GM18951 (cell line): ENCODE data around the gene RAD54L.

Source experiments
- POLR2A ChIP-seq: IDR thresholded peaks from 4 replicates; pipeline ENCODE4 v1.6.1; 2011; ENCODE audit warnings: mild to moderate bottlenecking; ENCODE audit not compliant: insufficient read length, insufficient read depth; ENCODE audit errors: extremely low read depth
- in situ Hi-C: fragments of 300-500 bp; cut with MboI; formaldehyde crosslinking; loops from one replicate; pipeline ENCODE4 v1.12.0; 2022; ENCODE audit warnings: low sequenced_read_pairs, mixed read lengths, inconsistent platforms; ENCODE audit not compliant: unreplicated experiment

Gene RAD54L

GRCh38 chr1:46246548-46247435 lies 771 bp upstream of the RAD54L start:
- in situ Hi-C loops, result no loop called here
- no peak for TF ChIP-seq POLR2A

GRCh38 chr1:46248122-46248920 lies 758 bp downstream of the RAD54L start:
- no peak for TF ChIP-seq POLR2A
- in situ Hi-C loops, result no loop called here

GRCh38 chr1:46254668-46255067 lies 7.1 kb downstream of the RAD54L start:
- no peak for TF ChIP-seq POLR2A
- in situ Hi-C loops, result no loop called here

GRCh38 chr1:46256523-46256922 lies 9.0 kb downstream of the RAD54L start:
- no peak for TF ChIP-seq POLR2A
- in situ Hi-C loops, result no loop called here

- in situ Hi-C loops, result no loop called here
- no peak for TF ChIP-seq POLR2A
These were observed 14.9 kb downstream of the RAD54L start for GRCh38 chr1:46262508-46262907.

- in situ Hi-C loops, result no loop called here
- TF ChIP-seq POLR2A, result no peak
These were observed 15.6 kb downstream of the RAD54L start for GRCh38 chr1:46263146-46263545.

- in situ Hi-C loops, result no loop called here
- no peak for TF ChIP-seq POLR2A
These were observed 21.0 kb downstream of the RAD54L start for GRCh38 chr1:46268578-46268977.

- in situ Hi-C loops, result no loop called here
- peak; percentile 35 for TF ChIP-seq POLR2A
These were observed 26.9 kb downstream of the RAD54L start for GRCh38 chr1:46274225-46275029.

- TF ChIP-seq POLR2A, result no peak
- in situ Hi-C loops, result no loop called here
These were observed 27.4 kb downstream of the RAD54L start for GRCh38 chr1:46275030-46275337.

GRCh38 chr1:46277658-46278373 lies 30.3 kb downstream of the RAD54L start:
- TF ChIP-seq POLR2A, result no peak
- in situ Hi-C loops, result no loop called here

- no peak for TF ChIP-seq POLR2A
- in situ Hi-C loops, result no loop called here
These were observed 31.2 kb downstream of the RAD54L start for GRCh38 chr1:46278807-46279206.

GRCh38 chr1:46280092-46280491 lies 32.5 kb downstream of the RAD54L start:
- TF ChIP-seq POLR2A, result no peak
- in situ Hi-C loops, result no loop called here
